Astrocyte of the cerebellum (primary cell): Measurements from ENCODE around the gene FBXO2.

Source experiments
- DNase-seq: peaks from one replicate; pipeline ENCODE4 v3.0.0-alpha.2; 2011; ENCODE audit warnings: low read depth
- H3K4me3 ChIP-seq: 2 replicates; pipeline ENCODE4 v1.5.1; 2011; ENCODE audit warnings: mild to moderate bottlenecking, low read depth, low read length, moderate library complexity
- in situ Hi-C: cut with HindIII; loops from 2 replicates; pipeline ENCODE4 v1.10.0; 2017; ENCODE audit warnings: low sequenced_read_pairs
- TF ChIP-seq, protein P1 (sequence below): IDR thresholded peaks from 2 replicates; pipeline ENCODE4 v1.5.1; 2012; ENCODE audit warnings: low read length, low read depth, moderate library complexity, mild to moderate bottlenecking; ENCODE audit errors: missing control alignments

The FBXO2 gene

DNA sequence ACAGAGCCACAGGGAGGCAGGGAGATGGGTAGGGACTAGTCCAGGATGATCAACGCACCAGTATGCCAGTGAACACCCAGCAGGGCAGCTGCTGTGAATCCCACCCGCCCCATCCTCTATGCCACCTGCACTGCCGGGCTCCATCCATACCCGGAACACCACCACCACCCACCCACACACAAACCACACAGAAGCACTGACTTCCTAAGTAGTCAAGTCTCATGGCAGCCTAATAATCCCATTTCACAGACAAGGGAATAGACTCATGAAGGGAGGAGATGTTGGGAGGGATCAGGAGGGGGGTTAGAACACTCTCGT is 43.6 kb upstream of the FBXO2 start:
- no peak for DNase-seq
- in situ Hi-C loops: no loop called here
- TF ChIP-seq, protein P1, sequence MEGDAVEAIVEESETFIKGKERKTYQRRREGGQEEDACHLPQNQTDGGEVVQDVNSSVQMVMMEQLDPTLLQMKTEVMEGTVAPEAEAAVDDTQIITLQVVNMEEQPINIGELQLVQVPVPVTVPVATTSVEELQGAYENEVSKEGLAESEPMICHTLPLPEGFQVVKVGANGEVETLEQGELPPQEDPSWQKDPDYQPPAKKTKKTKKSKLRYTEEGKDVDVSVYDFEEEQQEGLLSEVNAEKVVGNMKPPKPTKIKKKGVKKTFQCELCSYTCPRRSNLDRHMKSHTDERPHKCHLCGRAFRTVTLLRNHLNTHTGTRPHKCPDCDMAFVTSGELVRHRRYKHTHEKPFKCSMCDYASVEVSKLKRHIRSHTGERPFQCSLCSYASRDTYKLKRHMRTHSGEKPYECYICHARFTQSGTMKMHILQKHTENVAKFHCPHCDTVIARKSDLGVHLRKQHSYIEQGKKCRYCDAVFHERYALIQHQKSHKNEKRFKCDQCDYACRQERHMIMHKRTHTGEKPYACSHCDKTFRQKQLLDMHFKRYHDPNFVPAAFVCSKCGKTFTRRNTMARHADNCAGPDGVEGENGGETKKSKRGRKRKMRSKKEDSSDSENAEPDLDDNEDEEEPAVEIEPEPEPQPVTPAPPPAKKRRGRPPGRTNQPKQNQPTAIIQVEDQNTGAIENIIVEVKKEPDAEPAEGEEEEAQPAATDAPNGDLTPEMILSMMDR: no peak
- no peak overlapping the region for H3K4me3 ChIP-seq

DNA sequence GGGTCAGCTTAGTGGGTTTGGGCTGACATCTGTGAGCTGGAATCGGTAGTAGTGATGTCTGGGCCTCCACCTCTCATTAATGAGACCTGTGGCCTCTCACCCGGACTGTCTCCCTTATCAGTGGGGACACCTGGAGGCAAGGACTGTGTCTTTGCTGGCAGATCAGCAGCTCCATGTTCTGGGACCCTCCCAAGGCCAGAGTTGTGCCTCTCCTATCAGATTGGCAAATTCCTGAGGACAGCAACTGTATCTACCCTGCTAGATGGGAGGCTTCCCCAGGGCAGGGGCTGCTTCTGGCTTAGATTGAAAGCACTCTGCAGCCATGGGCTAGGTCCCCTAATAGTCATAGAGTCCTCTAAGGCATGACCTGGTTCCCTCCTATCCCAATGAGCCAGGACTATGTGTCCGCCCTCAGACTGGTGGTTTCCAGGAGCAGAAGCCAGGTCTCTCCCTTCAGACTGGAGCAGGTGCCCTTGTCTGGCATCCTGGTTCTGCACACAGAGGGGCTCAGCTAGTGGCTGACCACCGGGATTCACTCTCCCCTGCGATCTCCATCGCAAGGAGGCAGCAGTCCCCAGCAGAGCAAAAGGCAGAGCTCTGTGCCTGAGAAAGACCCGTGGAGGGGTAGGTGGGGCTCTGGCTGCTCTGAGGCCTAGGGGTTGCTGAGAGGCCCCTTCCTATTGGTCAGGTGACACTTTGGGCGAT is 43.1 kb upstream of the FBXO2 start:
- H3K4me3 ChIP-seq: no peak overlapping the region
- TF ChIP-seq, protein P1: no peak
- DNase-seq: no peak
- in situ Hi-C loops: no loop called here

DNA sequence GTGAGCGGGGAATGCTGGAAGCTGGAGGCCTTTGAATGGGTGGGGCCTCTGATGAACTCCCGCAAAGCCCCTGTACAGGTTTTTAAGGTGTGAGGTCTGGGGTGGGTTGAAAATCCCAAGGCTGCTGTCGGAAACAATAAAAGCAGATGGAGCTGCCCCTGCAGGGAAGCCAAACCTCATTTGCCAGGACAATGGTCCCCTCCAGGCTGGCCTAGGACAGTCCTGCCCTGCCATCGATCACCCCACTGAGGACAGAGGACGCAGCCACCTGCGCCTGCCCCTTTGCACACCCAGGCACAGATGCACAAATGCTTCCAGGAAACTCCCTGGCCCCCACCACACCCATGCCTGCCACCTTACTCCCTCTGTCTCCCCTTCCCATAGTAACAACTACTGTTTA is 41.6 kb upstream of the FBXO2 start:
- no peak overlapping the region for H3K4me3 ChIP-seq
- DNase-seq: no peak
- in situ Hi-C loops: no loop called here
- TF ChIP-seq, protein P1: no peak

DNA sequence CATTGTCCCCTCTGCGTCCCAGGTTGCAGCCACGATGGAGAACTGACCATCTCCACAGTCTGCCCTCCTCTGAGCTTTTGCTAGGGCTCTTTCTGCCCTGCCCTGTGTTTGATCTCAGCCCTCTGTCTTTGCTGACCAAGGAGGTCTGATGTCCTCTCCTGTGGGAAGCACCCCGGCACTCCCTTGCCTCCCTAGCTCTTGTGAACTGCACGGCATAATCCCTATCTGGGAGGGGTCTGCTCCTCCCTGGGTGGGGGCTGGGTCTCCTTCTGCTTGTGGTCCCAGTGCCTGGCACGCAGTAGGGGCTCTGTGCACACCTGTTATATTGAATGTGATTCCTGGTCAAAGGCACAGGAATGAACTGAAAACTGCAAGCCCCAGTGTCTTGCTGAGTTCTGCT is 39.7 kb upstream of the FBXO2 start:
- TF ChIP-seq, protein P1: no peak
- in situ Hi-C loops: no loop called here
- DNase-seq: no peak
- no peak overlapping the region for H3K4me3 ChIP-seq

DNA sequence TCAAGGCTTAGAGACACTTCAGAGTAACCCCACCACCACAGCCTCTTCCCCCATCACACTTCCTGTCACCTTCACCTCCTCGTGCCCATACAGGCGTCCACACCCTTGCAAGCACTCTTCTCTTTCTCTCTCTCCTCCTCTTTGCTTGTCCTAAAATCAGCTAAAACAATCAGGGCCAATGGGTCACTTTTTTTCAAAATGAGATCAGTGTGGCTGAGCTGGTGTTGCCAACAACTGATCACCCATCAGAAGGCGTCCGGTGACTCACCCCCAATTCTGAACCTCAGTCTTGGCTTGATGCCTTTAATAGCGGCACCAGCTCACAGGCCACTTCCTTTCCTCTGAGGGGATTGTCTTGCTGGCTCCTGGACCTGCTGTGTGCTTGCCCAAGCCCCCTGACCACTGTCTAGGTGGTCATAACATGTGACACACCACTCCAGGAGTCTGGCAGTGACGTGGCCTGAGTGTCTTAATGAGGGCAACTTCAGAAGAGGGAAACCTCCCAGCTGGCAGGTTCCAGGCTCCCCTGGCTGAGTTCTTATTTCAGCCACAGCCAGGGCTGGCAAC is 38.9 kb upstream of the FBXO2 start:
- peak; percentile 77 for DNase-seq
- TF ChIP-seq, protein P1: no peak
- in situ Hi-C loops: no loop called here
- peak overlapping the region; percentile 38 for H3K4me3 ChIP-seq

DNA sequence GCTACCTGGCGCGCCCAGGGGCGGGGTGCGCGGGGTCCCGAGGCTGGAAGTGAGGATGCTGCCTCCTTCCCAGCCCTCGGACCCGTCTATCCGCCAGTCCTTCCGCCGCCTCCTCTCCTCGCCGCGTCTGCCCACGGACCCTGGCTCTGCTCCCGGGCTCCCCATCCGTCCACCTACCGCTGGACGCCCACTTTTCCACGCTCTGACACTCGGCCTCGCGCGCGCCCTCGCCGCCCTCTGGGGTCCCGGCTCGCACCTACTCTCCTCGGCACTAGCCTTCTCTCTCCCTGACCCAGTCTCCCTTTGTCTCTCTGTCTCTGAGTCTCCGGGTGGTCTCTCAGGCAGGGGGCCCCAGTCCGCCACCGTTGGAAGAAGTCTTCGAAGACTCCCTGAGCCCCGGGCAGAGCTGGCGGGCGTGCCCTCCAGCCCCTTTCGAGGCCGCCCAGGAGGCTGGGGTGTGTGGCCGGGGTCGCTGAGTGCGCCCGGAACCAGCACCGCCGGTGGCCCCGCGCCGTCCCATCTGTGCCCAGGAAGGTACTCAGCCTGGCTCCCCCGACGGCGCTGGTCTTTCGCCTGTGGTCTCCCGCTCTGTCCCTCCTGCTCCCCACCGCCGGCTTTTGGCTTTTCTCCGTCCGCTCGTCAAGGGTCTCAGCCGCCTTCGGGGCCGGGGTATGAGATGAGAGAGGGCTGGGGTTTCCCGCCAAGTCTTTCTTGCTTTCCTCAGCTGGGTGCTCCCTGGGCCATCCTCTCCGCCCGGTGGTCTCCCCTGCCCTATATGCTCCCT is 37.9 kb upstream of the FBXO2 start:
- in situ Hi-C loops: no loop called here
- peak overlapping the region; percentile 38 for H3K4me3 ChIP-seq
- no peak for DNase-seq
- TF ChIP-seq, protein P1: no peak
